KOPT-K1 (cell line): ENCODE data around the gene NRBF2.
"Not testable (repeated sequence)": the region's sequence is repeated elsewhere in the genome, so short reads cannot be mapped to it uniquely, and the experiment has no call there.

Source experiments
- H3K27ac ChIP-seq: fragments of 200-600 bp; sonication (generic); 2 replicates; pipeline ENCODE4 v1.5.1; 2016; ENCODE audit warnings: antibody characterized with exemption, mild to moderate bottlenecking, low read depth, low read length; ENCODE audit not compliant: poor library complexity, severe bottlenecking
- H3K36me3 ChIP-seq: fragments of 200-600 bp; sonication (generic); 2 replicates; pipeline ENCODE4 v1.5.1; 2017; ENCODE audit warnings: antibody characterized with exemption, mild to moderate bottlenecking, low read length, moderate library complexity; ENCODE audit not compliant: insufficient read depth
- H3K9me3 ChIP-seq: fragments of 200-600 bp; sonication (generic); 2 replicates; pipeline ENCODE4 v1.5.1; 2017; ENCODE audit warnings: antibody characterized with exemption, low read length, mild to moderate bottlenecking; ENCODE audit not compliant: insufficient read depth, poor library complexity, severe bottlenecking

NRBF2 gene

DNA sequence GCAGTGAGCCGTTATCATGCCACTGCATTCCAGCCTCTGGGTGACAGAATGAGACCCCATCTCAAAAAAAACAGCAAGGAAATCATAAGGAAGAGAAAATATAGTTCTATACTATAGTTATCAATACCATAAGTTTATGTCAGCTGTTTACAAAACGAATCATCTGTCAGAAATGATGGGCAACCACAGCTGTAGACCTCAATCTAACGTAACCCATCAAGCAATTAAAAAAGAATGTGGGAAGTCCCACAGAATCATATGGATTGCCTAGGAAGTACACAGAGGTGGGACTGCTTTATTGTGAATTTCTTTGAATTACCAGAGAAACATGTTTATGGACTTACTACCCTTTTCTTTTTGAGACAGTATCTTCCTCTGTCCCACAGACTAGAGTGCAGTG is 6.9 kb downstream of the NRBF2 start:
- H3K36me3 ChIP-seq = peaks cover 9% of the 10 kb centered on the region; the same call in 1 of the 2 replicates
- no peak overlapping the region for H3K27ac ChIP-seq
- H3K9me3 ChIP-seq = no peaks in the 10 kb centered on the region

- Histone ChIP-seq H3K27ac (no peak overlapping the region), H3K36me3 (peaks cover 12% of the 10 kb centered on the region; the same call in 1 of the 2 replicates), H3K9me3 (no peaks in the 10 kb centered on the region)
Measured at GRCh38 chr10:63142136-63142535, 9.0 kb downstream of the NRBF2 start.

DNA sequence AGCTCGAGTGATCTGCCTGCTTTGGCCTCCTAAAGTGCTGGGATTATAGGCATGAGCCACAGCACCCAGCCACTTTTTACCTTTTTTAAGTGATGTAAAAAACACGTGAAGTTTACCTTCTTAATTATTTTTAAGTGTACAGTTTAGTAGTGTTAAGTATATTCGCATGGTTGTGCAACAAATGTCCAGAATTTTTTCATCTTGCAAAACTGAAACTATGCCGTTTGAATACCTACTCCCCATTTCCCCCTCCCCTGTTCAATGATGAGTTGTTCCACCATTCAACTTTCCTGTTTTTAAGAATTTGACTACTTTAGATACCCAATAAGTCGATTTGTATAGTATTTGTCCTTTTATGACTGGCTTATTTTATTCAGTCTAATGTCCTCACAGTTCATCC is 10.9 kb downstream of the NRBF2 start:
- Histone ChIP-seq H3K36me3 (peaks cover 28% of the 10 kb centered on the region), H3K27ac (no peak overlapping the region), H3K9me3 (no peaks in the 10 kb centered on the region)

GRCh38 chr10:63145782-63146181 is 12.7 kb downstream of the NRBF2 start:
- H3K27ac ChIP-seq = no peak overlapping the region
- H3K9me3 ChIP-seq = no peaks in the 10 kb centered on the region
- H3K36me3 ChIP-seq = peaks cover 26% of the 10 kb centered on the region

DNA sequence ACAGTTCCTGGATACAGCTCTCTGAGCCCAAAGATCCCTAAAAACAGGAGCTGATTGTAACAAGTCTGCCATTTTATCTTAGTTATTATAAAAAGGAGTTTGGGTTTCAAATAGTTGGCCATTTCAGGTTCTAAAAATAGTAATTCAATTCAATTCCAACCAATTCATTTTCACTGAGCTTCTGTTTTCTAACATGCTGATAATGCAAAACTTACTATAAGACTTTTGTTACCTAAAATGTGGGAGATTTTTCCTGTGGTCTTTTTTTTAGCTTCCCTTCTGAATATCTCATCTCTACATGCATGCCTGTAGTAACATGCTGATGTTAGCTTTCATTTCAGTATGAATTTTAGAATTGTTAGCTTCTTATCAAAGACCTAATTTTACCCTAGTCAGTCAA is 13.4 kb downstream of the NRBF2 start:
- no peak overlapping the region for H3K27ac ChIP-seq
- H3K9me3 ChIP-seq = no peaks in the 10 kb centered on the region
- H3K36me3 ChIP-seq = peaks cover 31% of the 10 kb centered on the region

DNA sequence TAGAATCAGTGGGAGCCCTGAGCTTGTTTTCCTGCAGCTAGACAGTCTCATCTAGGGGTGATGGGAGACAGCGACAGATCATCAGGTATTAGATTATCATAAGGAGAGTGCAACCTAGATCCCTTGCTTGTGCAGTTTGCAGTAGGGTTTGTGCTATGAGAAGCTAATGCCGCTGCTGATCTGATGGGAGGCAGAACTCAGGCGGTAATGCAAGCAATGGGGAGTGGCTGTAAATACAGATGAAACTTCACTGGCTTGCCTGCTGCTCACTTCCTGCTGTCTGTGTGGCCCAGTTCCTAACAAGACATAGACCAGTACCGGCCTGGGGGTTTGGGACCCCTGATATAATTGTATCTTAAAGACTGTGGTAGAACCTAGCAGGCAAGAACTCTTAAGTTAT is 17.6 kb downstream of the NRBF2 start:
- Histone ChIP-seq H3K36me3 (peaks cover 73% of the 10 kb centered on the region), H3K9me3 (no peaks in the 10 kb centered on the region), H3K27ac (no peak overlapping the region)

DNA sequence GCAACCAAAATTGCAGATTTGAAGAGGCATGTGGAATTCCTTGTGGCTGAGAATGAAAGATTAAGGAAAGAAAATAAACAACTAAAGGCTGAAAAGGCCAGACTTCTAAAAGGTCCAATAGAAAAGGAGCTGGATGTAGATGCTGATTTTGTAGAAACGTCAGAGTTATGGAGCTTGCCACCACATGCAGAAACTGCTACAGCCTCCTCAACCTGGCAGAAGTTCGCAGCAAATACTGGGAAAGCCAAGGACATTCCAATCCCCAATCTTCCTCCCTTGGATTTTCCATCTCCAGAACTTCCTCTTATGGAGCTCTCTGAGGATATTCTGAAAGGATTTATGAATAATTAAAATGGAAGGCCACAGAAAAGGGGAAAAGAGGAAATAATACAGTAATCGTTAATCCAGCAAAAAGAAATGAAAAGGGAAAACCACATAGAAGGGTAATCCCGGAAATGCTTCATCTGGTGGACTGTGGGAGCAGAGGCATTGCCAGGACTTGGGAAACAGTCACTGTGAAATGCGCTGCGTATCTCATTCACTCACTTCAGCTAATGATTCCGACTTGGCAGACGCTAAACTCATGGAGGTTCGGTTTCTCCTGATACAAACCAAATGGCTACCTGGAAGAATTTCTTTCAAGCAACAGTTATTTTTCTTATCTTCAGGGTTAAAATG is 20.9 kb downstream of the NRBF2 start:
- H3K9me3 ChIP-seq, H3K27ac ChIP-seq: not testable (repeated sequence)
- peaks cover 53% of the 10 kb centered on the region for H3K36me3 ChIP-seq

- Histone ChIP-seq H3K9me3 (no peaks in the 10 kb centered on the region), H3K36me3 (peaks cover 51% of the 10 kb centered on the region), H3K27ac (no peak overlapping the region)
Measured at GRCh38 chr10:63154546-63155387, 21.6 kb downstream of the NRBF2 start.

- no peak overlapping the region for H3K27ac ChIP-seq
- no peaks in the 10 kb centered on the region for H3K9me3 ChIP-seq
- peaks cover 51% of the 10 kb centered on the region for H3K36me3 ChIP-seq
Measured at GRCh38 chr10:63155388-63156020, 22.4 kb downstream of the NRBF2 start.

DNA sequence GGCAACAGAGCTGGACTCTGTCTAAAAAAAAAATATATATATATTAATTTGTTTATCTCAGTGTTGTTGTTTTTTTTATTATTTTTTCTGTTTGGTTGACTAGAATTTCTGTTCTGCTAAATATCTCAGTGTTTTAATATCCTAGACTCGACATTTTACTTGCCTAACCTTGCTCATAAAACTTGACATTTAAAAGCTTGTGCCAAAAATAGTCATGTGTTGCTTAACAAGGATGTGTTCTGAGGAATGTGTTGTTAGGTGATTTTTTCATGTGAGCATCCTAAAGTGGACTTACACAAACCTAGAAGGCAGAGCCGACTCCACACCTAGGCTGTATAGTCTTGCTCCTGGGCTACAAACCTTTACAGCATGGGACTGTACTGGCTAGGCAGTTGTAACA is 23.1 kb downstream of the NRBF2 start:
- Histone ChIP-seq H3K36me3 (peaks cover 46% of the 10 kb centered on the region), H3K9me3 (no peaks in the 10 kb centered on the region), H3K27ac (no peak overlapping the region)

GRCh38 chr10:63157845-63158624 is 24.9 kb downstream of the NRBF2 start:
- H3K27ac ChIP-seq = no peak overlapping the region
- peaks cover 29% of the 10 kb centered on the region for H3K36me3 ChIP-seq
- no peaks in the 10 kb centered on the region for H3K9me3 ChIP-seq

DNA sequence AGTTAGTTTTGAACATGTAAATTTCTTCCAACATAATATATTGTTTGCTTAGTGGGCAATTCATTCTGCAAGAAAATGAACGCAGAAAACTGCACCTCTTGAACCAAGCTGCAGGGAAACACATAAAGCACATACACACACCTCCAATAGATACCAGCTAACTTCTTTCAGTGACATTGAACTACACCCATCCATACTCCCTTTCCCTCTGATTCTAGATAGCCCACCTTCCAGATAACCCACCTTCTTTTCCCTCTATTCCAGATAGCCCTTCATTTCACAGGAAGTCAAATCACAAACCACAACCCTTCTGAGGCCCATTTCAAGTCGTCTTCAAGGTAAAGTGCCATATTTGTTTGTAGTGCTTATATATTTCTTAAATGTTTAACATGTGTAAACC is 28.5 kb downstream of the NRBF2 start:
- Histone ChIP-seq H3K27ac (no peak overlapping the region), H3K36me3 (peaks cover 25% of the 10 kb centered on the region), H3K9me3 (no peaks in the 10 kb centered on the region)

DNA sequence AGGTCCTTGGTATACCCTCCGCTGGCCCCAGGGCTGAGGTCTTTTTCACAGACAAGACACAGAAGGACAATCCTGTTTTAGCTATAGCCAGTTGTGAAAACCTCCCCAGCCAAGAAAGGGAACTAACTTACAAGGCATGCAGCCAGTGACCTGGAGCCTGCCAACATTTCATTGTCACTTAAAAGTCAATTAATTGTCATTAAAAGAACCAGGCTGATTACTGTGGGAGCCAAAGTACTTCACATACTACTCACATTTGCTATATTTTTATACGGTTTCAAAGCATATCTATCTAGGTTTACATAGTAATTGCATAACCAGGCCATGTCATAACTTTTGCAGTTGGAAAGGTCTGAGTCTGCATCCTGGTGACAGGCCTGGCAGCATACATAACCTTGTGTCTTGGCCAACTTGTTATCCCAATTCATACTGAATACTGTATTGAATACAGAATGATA is 31.1 kb downstream of the NRBF2 start:
- peaks cover 43% of the 10 kb centered on the region for H3K36me3 ChIP-seq
- H3K9me3 ChIP-seq = no peaks in the 10 kb centered on the region
- H3K27ac ChIP-seq = no peak overlapping the region

DNA sequence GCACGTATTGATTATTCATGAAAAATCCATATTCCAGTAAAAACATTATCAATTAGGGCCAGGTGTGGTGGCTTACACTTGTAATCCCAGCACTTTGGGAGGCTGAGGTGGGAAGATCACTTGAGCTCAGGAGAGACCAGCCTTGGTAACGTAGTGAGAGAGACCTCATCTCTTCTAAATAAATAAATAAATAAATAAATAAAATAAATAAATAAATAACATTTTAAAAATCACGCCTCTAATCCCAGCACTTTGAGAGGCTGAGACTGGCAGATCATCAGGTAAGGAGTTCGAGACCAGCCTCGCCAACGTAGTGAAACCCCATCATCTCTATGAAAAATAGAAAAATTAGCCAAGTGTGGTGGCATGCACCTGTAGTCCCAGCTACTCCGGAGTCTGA is 32.1 kb downstream of the NRBF2 start:
- Histone ChIP-seq H3K27ac (no peak overlapping the region), H3K36me3 (peaks cover 54% of the 10 kb centered on the region), H3K9me3 (no peaks in the 10 kb centered on the region)
